Measurements from ENCODE around the gene ZXDC. TPM values are rescaled to one million over a fixed set of nuclear protein-coding genes. Genes with fewer than 3 reads are reported as not detected.

ZXDC gene
- total and polyA plus RNA-seq, 2 donors (not counting 1 experiment from before 2014, with no cell fraction given): 38.9 to 70.9 TPM

DNA sequence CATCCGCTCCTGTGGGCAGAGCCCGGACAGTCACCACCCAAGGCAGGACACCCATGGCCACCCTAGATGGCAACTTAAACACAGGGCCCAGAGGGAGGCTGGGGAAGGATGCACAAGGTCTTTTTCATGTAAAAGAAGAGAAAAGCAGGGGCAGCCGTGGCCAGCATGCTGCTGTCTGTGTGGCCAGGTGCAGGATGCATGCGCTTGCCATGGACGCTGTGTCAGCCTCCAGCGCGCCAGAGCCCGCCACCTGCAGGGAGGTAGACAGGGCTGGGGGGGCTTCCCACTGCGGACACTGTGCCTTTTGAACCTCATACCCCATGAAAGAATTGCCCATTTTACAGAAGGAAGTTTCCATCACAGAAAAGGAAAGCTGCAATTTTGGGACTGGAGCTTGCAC lies 23.7 kb upstream of the ZXDC start:
- no peak overlapping the region for H3K4me3 Mint-ChIP-seq
- H3K4me1 Mint-ChIP-seq: peaks cover 4% of the 10 kb centered on the region
- no peak overlapping the region for H3K4me3 ChIP-seq (ENCODE audit: control extremely low read depth in 1 of 5, extremely low read depth in 1 of 5, insufficient read depth in 1 of 5, low read depth in 2 of 5, low read length in 4 of 5)
- no peak overlapping the region for H2AFZ ChIP-seq (ENCODE audit: insufficient read depth, low read depth, low read length, poor library complexity, severe bottlenecking)
- H3K9ac ChIP-seq (ENCODE audit: low read length): no peak overlapping the region
- no peak for ATAC-seq (ENCODE audit: low read depth)
- H3K9me3 ChIP-seq (ENCODE audit: control extremely low read depth in 1 of 3, control insufficient read depth in 2 of 3, insufficient read depth in 1 of 3, low read length in 2 of 3): no peaks in the 10 kb centered on the region
- no peaks in the 10 kb centered on the region for H3K27me3 Mint-ChIP-seq
- DNase-seq: no peak
- H3K27ac Mint-ChIP-seq: no peak overlapping the region
- no peaks in the 10 kb centered on the region for H3K36me3 ChIP-seq (replicated peaks in 1 of 2; ENCODE audit: control extremely low read depth in 1 of 2, control insufficient read depth in 1 of 2, extremely low read depth in 1 of 2, insufficient read depth in 2 of 2, low read length in 1 of 2)
- ChIA-PET POLR2A (no interaction called here), CTCF (no interaction called here)
- peaks cover 0 to 12% of the 10 kb centered on the region in 2 donors for H3K4me1 ChIP-seq (ENCODE audit: control insufficient read depth in 2 of 2, insufficient read depth in 2 of 2, low read length in 2 of 2)
- H3K9me3 Mint-ChIP-seq (ENCODE audit: insufficient read depth): no peaks in the 10 kb centered on the region
- no peak for TF ChIP-seq EZH2 (IDR thresholded peaks at IDR 0.05; ENCODE audit: borderline replicate concordance, insufficient read depth, low read depth, low read length, poor library complexity, severe bottlenecking)
- TF ChIP-seq, protein P1, sequence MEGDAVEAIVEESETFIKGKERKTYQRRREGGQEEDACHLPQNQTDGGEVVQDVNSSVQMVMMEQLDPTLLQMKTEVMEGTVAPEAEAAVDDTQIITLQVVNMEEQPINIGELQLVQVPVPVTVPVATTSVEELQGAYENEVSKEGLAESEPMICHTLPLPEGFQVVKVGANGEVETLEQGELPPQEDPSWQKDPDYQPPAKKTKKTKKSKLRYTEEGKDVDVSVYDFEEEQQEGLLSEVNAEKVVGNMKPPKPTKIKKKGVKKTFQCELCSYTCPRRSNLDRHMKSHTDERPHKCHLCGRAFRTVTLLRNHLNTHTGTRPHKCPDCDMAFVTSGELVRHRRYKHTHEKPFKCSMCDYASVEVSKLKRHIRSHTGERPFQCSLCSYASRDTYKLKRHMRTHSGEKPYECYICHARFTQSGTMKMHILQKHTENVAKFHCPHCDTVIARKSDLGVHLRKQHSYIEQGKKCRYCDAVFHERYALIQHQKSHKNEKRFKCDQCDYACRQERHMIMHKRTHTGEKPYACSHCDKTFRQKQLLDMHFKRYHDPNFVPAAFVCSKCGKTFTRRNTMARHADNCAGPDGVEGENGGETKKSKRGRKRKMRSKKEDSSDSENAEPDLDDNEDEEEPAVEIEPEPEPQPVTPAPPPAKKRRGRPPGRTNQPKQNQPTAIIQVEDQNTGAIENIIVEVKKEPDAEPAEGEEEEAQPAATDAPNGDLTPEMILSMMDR (IDR thresholded peaks at IDR 0.05): no peak
- WGBS (ENCODE audit: insufficient coverage): 96% methylated on average over 7 of the region's 9 CpGs
- H4K20me1 ChIP-seq (ENCODE audit: control insufficient read depth, insufficient read depth, low read length, poor library complexity, severe bottlenecking): no peaks in the 10 kb centered on the region
- no peaks in the 10 kb centered on the region for H3K79me2 ChIP-seq (ENCODE audit: control insufficient read depth, insufficient read depth, low read length)
- no peak overlapping the region for H3K27ac ChIP-seq (ENCODE audit: low read length in 2 of 2)
- H3K27me3 ChIP-seq (replicated peaks in 1 of 4; ENCODE audit: control extremely low read depth in 1 of 4, control insufficient read depth in 3 of 4, insufficient read depth in 4 of 4, low read length in 3 of 4): no peaks in the 10 kb centered on the region
- intact Hi-C loops (cut with micrococcal nuclease): no loop called here
- no peak overlapping the region for H3K4me2 ChIP-seq (replicated peaks; ENCODE audit: low read depth, low read length, poor library complexity, severe bottlenecking)

DNA sequence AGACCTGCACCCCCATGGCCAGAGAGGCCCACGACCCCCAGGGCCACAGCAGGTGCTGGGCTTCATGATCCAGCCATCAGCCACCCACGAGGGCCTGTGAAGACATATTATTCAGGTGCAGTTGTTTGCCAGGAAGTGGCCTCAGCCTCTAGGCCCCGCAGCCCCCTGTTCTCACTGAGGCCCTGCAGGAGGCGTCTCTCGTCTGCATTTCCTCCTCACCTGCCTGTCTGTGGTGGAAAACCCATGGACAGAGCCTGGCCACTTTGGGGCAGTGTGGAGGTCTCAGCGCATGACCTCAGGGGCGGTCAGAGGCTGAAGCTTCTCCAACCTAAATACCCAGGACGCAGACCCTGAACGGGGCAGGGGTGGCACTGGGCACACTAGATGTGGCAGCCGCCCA lies 23.2 kb upstream of the ZXDC start:
- no peak overlapping the region for H3K4me3 ChIP-seq (ENCODE audit: control extremely low read depth in 1 of 5, extremely low read depth in 1 of 5, insufficient read depth in 1 of 5, low read depth in 2 of 5, low read length in 4 of 5)
- no peak overlapping the region for H3K27ac ChIP-seq (ENCODE audit: low read length in 2 of 2)
- POLR2A ChIA-PET: no interaction called here
- Mint-ChIP-seq H3K27ac (no peak overlapping the region), H3K27me3 (no peaks in the 10 kb centered on the region), H3K4me3 (no peak overlapping the region), H3K4me1 (peaks cover 4% of the 10 kb centered on the region), H3K9me3 (ENCODE audit: insufficient read depth) (no peaks in the 10 kb centered on the region)
- H3K4me1 ChIP-seq (ENCODE audit: control insufficient read depth in 2 of 2, insufficient read depth in 2 of 2, low read length in 2 of 2): peaks cover 0 to 12% of the 10 kb centered on the region in 2 donors
- H3K36me3 ChIP-seq (replicated peaks in 1 of 2; ENCODE audit: control extremely low read depth in 1 of 2, control insufficient read depth in 1 of 2, extremely low read depth in 1 of 2, insufficient read depth in 2 of 2, low read length in 1 of 2): no peaks in the 10 kb centered on the region
- ATAC-seq (ENCODE audit: low read depth) (no peak), DNase-seq (no peak)
- no peak overlapping the region for H3K4me2 ChIP-seq (replicated peaks; ENCODE audit: low read depth, low read length, poor library complexity, severe bottlenecking)
- no peaks in the 10 kb centered on the region for H3K27me3 ChIP-seq (replicated peaks in 1 of 4; ENCODE audit: control extremely low read depth in 1 of 4, control insufficient read depth in 3 of 4, insufficient read depth in 4 of 4, low read length in 3 of 4)
- no peaks in the 10 kb centered on the region for H3K9me3 ChIP-seq (ENCODE audit: control extremely low read depth in 1 of 3, control insufficient read depth in 2 of 3, insufficient read depth in 1 of 3, low read length in 2 of 3)
- CTCF ChIA-PET: no interaction called here
- 61% methylated on average over 10 of the region's 10 CpGs for WGBS (ENCODE audit: insufficient coverage)
- H3K9ac ChIP-seq (ENCODE audit: low read length): no peak overlapping the region
- TF ChIP-seq, protein P1 (IDR thresholded peaks at IDR 0.05): no peak
- TF ChIP-seq EZH2 (IDR thresholded peaks at IDR 0.05; ENCODE audit: borderline replicate concordance, insufficient read depth, low read depth, low read length, poor library complexity, severe bottlenecking): no peak
- intact Hi-C loops (cut with micrococcal nuclease): no loop called here
- no peak overlapping the region for H2AFZ ChIP-seq (ENCODE audit: insufficient read depth, low read depth, low read length, poor library complexity, severe bottlenecking)
- no peaks in the 10 kb centered on the region for H3K79me2 ChIP-seq (ENCODE audit: control insufficient read depth, insufficient read depth, low read length)
- no peaks in the 10 kb centered on the region for H4K20me1 ChIP-seq (ENCODE audit: control insufficient read depth, insufficient read depth, low read length, poor library complexity, severe bottlenecking)
